Activated CD8-positive, alpha-beta memory T cell treated with anti-CD3 and anti-CD28 coated beads for 36 hours (primary cell): ENCODE results near the gene GPR160. TPM values are rescaled to one million over a fixed set of nuclear protein-coding genes. Genes with fewer than 3 reads are reported as not detected.

Experiments used
- total RNA-seq, 2 experiments: library from RNA; stranded (reverse); gene quantifications; one replicate each; pipeline ENCODE4 v1.2.3, GENCODE V29; 2021

The GPR160 gene
- total RNA-seq, 2 experiments from 2014 or later = 3.7 to 4.2 TPM

Other genes starting within 250 kb of the GPR160 start
- gene LRRIQ4, start 225.1 kb upstream of the GPR160 start, total RNA-seq = under 1 TPM; 0.17 to 0.25 TPM
- gene LRRC34, start 225.1 kb upstream of the GPR160 start, total RNA-seq = 1 to 10 TPM; 3.5 to 4.2 TPM
- gene LRRC31, start 168.1 kb upstream of the GPR160 start, total RNA-seq = not detected
- gene SAMD7, start 126.4 kb upstream of the GPR160 start, total RNA-seq = not detected
- gene SEC62, start 71.2 kb upstream of the GPR160 start, total RNA-seq = 10 to 100 TPM; 57.3 to 61.7 TPM
- gene PHC3, start 143.7 kb downstream of the GPR160 start, total RNA-seq = 10 to 100 TPM; 44.3 to 50.6 TPM
- gene PRKCI, start 184.4 kb downstream of the GPR160 start, total RNA-seq = 10 to 100 TPM; 19.6 to 22.5 TPM